Uterus (tissue), 2 donors: ENCODE data around the gene LRP1-AS.

ENCODE experiments used
- POLR2A ChIP-seq, 2 donors: fragments of 450-650 bp; IDR thresholded peaks; one replicate each; pipeline ENCODE4 v1.6.1; 2016; ENCODE audit warnings: antibody characterized with exemption in 2 of 2, mild to moderate bottlenecking in 1 of 2, moderate library complexity in 1 of 2
- TF ChIP-seq, protein P1 (sequence below), 4 experiments: fragments of 200-600 bp in 2 of 4; fragments of 450-650 bp in 2 of 4; sonication (generic) in 2 of 4; IDR thresholded peaks; one replicate each; pipeline ENCODE4 v1.5.1; 2016 to 2019; ENCODE audit warnings: antibody characterized with exemption in 4 of 4, mild to moderate bottlenecking in 2 of 4, moderate library complexity in 1 of 4

DNA sequence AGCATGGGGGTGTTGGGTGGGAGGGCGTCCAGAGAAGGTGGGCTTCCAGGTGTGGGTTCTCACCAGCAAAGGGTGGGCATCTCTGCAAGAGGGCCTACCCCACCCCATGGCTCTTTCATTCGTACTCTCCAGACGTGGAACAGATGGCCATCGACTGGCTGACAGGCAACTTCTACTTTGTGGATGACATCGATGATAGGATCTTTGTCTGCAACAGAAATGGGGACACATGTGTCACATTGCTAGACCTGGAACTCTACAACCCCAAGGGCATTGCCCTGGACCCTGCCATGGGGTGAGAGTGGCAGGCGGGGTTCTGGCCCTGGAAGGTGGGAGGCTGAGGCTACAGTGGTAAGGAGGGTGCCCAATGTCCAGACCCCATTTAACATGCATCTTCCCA, 6.7 kb upstream of the LRP1-AS start:
- TF ChIP-seq, protein P1, sequence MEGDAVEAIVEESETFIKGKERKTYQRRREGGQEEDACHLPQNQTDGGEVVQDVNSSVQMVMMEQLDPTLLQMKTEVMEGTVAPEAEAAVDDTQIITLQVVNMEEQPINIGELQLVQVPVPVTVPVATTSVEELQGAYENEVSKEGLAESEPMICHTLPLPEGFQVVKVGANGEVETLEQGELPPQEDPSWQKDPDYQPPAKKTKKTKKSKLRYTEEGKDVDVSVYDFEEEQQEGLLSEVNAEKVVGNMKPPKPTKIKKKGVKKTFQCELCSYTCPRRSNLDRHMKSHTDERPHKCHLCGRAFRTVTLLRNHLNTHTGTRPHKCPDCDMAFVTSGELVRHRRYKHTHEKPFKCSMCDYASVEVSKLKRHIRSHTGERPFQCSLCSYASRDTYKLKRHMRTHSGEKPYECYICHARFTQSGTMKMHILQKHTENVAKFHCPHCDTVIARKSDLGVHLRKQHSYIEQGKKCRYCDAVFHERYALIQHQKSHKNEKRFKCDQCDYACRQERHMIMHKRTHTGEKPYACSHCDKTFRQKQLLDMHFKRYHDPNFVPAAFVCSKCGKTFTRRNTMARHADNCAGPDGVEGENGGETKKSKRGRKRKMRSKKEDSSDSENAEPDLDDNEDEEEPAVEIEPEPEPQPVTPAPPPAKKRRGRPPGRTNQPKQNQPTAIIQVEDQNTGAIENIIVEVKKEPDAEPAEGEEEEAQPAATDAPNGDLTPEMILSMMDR (IDR thresholded peaks at IDR 0.05): no peak
- no peak for TF ChIP-seq POLR2A (IDR thresholded peaks at IDR 0.05)
